ENCODE measurements around the gene OR6C2. TPM values are rescaled to one million over a fixed set of nuclear protein-coding genes. Genes with fewer than 3 reads are reported as not detected.
A peak's percentile ranks its signal among the peaks of the same experiment; 100 is the strongest.
"Not testable (repeated sequence)": the region's sequence is repeated elsewhere in the genome, so short reads cannot be mapped to it uniquely, and the experiment has no call there.

The OR6C2 gene
- total and polyA plus RNA-seq, 9 of the 15 experiments (the other 6 are each of a cell fraction or from before 2014, with no cell fraction given), result not detected

- TF ChIP-seq HDAC1 (IDR thresholded peaks at IDR 0.05) (peak in 1 of 2 experiments; percentile 73; a peak in 1 of 4 replicates), HDAC2 (IDR thresholded peaks at IDR 0.05) (0 out of 2 replicates have a peak, but pooled peaks have one; percentile 53), ZBTB40 (IDR thresholded peaks at IDR 0.05) (peak; percentile 74), EP300 (IDR thresholded peaks at IDR 0.05; ENCODE audit: low read length) (peak; percentile 37; the same call in 1 of the 2 replicates), CREB3L1 (IDR thresholded peaks at IDR 0.05; ENCODE audit: borderline replicate concordance, low read depth) (peak; percentile 54; the same call in 1 of the 2 replicates), KLF16 (IDR thresholded peaks at IDR 0.05) (peak; percentile 78), MNT (conservative IDR thresholded peaks at IDR 0.05) (0 out of 4 replicates have a peak, but pooled peaks of 1 of the 2 experiments have one; percentile 30), DMBX1 (CRISPR knock-in tag; IDR thresholded peaks at IDR 0.05; ENCODE audit: borderline replicate concordance) (peak; percentile 67), ATF1 (tag; IDR thresholded peaks at IDR 0.05) (peak; percentile 65), AFF1 (IDR thresholded peaks at IDR 0.05; ENCODE audit: low read depth in 1 of 2, partially characterized antibody in 2 of 2) (peak in 1 of 2 experiments; percentile 49)
- not testable (repeated sequence) for TF ChIP-seq ZBTB40, ATF1 (CRISPR knock-in tag; IDR thresholded peaks at IDR 0.05)
These were observed 31.7 kb upstream of the OR6C2 start (continued) for GRCh38 chr12:55412138-55412537.
